Cardiac fibroblast (primary cell): ENCODE results near the gene ATIC.

Experiments used
- DNase-seq, 2 donors: peaks; one replicate each; pipeline versions ENCODE4 v3.0.0 to v3.0.0-alpha.2; 2010; ENCODE audit warnings: low read depth in 2 of 2
- H3K4me3 ChIP-seq, 2 donors: replicated peaks in 1 of 2; 1 replicate in 1 of 2; 2 replicates in 1 of 2; pipeline ENCODE4 v1.5.1; 2011; ENCODE audit warnings: low read depth in 2 of 2, low read length in 2 of 2, mild to moderate bottlenecking in 2 of 2, moderate library complexity in 1 of 2
- TF ChIP-seq, protein P1 (sequence below): IDR thresholded peaks from one replicate; pipeline ENCODE4 v1.5.1; 2011; ENCODE audit warnings: low read depth, mild to moderate bottlenecking, low read length, inconsistent platforms

ATIC gene

DNA sequence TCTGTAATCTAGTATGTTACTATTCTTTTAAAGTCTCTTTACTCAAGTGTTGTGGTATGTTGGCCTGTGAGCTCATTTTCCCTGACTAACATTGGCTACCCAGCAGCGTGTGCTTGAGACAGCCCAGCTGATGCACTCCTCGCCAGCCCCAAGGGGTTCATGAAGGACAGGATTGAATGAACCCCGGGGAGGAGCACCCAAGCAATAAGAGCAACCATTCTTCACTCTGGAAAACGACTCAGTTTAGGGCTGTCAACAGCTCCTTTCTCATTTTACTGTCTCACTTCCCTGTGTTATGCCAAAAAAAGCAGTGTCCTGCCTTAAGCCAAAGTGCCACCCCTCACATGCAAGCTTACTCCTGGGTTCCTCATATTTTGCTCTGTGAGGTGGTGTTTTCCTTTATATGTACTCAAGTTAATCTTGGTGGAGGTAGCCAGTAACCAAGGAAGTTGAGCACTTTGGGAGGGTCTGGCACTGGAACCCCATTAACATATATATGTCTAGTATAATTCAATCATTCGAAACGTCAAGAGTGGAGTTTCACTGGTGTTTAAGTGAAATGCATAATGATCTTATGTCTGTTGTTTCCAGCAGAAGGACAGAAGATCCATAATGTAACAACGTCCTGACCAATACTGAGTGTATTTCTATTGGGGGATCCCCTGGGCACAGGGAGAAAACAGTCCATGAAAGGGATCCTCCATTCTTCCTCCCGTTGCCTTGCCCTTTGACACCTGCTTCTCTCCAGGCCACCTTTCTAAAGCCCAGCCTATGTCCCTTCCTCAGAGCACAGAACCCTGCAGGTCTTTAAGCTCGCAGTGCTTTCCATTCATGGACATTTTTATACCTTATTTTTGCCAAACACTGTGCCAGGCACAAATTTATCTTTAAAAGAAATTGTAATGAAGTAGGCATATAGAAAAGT is 43.2 kb downstream of the ATIC start:
- TF ChIP-seq, protein P1, sequence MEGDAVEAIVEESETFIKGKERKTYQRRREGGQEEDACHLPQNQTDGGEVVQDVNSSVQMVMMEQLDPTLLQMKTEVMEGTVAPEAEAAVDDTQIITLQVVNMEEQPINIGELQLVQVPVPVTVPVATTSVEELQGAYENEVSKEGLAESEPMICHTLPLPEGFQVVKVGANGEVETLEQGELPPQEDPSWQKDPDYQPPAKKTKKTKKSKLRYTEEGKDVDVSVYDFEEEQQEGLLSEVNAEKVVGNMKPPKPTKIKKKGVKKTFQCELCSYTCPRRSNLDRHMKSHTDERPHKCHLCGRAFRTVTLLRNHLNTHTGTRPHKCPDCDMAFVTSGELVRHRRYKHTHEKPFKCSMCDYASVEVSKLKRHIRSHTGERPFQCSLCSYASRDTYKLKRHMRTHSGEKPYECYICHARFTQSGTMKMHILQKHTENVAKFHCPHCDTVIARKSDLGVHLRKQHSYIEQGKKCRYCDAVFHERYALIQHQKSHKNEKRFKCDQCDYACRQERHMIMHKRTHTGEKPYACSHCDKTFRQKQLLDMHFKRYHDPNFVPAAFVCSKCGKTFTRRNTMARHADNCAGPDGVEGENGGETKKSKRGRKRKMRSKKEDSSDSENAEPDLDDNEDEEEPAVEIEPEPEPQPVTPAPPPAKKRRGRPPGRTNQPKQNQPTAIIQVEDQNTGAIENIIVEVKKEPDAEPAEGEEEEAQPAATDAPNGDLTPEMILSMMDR, result no peak
- peak; percentile 72 to 87 for DNase-seq
- H3K4me3 ChIP-seq, result no peak overlapping the region

DNA sequence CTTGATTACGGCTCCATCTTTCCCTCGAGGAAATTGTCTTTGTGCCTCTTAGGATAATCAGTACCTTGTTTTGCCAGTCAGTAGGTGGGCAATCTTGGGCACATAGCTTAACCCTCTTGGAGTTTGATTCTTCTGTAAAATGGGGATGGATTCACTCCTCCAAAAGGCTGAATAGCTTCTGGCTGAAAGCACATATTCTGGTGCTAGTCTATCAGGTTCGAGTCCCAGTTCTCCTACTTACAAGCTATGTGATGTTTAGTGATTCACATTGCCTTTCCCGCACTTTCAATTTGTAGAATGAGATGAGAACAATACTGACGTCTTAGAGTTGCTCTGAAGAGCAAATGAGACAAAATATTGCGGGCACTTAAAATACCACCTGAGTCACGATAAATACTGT is 43.9 kb downstream of the ATIC start:
- H3K4me3 ChIP-seq, result no peak overlapping the region
- peak; percentile 69 to 81 for DNase-seq
- TF ChIP-seq, protein P1, result no peak

DNA sequence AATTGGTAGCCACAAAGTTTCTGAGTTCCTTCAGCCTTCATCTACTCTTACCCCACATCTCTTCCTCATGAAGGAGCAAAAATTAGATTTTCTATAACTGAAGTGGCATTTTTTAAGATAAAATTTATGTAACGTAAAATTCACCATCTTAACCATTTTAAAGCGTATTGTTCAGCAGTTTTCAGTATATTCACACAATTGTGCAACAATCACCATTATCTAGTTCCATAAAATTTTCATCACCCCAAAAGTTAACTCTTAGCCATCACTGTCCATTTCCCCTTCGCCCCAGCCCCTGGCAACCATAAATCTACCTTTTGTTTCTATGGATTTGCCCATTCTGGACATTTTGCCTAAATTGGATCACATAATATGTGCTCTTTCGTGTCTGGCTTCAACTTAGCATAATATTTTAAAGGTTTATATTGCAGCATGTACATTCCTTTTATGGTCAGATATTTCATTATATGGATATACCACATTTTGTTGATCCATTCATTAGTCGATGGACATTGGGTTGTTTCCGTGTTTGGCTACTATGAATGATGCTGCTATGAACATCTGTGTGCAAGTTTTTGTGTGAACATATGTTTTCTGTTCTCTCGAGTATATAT is 44.6 kb downstream of the ATIC start:
- TF ChIP-seq, protein P1, result no peak
- DNase-seq, result peak in 1 of 2 donors; percentile 75
- no peak overlapping the region for H3K4me3 ChIP-seq

DNA sequence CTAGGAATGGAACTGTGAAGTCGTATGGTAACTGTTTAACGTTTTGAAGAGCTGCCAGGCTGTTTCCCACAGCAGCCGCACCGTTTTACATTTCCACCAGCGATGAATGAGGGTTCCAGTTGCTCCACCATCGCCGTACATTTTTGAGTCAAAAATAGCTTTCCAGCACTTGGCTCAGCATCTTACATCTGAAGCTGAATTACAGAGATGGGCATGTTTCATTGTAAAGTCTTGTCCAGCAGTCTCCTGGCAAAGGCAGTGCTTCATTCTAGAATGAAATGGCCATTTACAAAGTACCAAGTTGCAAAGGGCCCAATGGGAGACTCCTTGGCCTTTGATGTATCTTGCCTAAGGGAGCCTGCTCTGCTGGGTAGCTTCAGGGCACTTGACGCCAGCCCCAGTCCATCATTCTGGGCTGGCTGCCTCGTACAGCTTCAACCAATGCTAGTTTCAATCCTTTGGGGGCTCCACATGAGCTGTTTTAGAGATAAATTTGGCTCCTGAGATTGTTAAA is 45.1 kb downstream of the ATIC start:
- peak; percentile 75 to 77 for DNase-seq
- H3K4me3 ChIP-seq, result no peak overlapping the region
- TF ChIP-seq, protein P1, result no peak

DNA sequence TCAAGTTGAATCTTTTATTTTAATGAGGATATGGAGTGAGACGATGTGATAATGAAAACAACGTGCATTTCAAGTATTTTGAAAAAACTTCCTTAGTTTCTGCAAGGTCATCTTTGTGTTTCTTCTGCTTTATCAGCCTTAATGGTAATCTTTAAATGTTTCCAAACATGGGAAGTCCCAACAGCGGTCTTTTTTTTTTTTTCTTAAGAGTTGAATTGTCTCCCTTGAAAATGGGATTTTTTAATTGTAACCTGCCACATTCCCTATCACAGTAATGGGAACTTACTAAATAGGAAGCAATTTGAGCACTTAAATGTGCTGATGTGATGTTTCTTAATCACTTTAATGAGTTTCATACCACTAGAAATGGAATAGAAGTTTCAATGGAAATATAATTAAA is 45.8 kb downstream of the ATIC start:
- DNase-seq, result peak; percentile 56 to 70
- H3K4me3 ChIP-seq, result no peak overlapping the region
- TF ChIP-seq, protein P1, result no peak

DNA sequence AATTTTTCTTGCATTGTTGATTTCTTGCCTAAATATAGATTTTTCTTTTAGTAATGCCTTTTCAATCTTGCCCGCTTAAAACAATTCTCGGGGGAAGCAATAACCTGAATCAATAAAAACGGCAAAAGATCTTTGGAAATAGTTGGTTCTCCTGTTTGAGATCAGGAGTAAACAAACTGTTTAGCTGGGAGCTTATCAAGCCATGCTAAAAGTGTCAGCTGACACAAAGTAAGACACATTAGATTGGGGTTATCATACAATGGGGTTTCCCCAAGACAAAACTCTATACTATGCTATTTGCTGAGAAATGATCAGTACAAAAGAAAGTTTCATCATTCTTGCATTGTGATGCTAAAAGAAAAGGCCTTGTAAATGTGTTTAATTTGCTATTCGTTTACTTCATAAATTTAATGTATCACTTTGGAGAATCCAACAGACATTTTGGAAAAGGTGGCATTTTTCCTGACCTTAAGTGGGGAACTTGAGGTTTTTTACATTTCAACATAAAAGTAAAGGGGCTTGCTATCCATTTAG is 46.5 kb downstream of the ATIC start:
- DNase-seq, result peak in 1 of 2 donors; percentile 54
- H3K4me3 ChIP-seq, result no peak overlapping the region
- TF ChIP-seq, protein P1, result no peak
